Osteoblast (primary cell): ENCODE measurements around the gene ASB3. TPM values are rescaled to one million over a fixed set of nuclear protein-coding genes. Genes with fewer than 3 reads are reported as not detected.

ENCODE experiments used
- DNase-seq: peaks from one replicate; pipeline ENCODE4 v3.0.0; 2011; ENCODE audit warnings: low spot score, mixed read lengths; ENCODE audit not compliant: insufficient read length; ENCODE audit errors: missing footprints
- H2AFZ ChIP-seq: 2 replicates; pipeline ENCODE4 v1.6.0; 2011; ENCODE audit warnings: mild to moderate bottlenecking, low read length
- H3K27ac ChIP-seq: 2 replicates; pipeline ENCODE4 v1.5.1; 2011; ENCODE audit warnings: mild to moderate bottlenecking, low read depth, low read length, moderate library complexity
- H3K27me3 ChIP-seq: 2 replicates; pipeline ENCODE4 v1.6.0; 2012; ENCODE audit warnings: mild to moderate bottlenecking, control low read depth, inconsistent platforms, low read length, moderate library complexity; ENCODE audit not compliant: insufficient read depth
- H3K36me3 ChIP-seq: 2 replicates; pipeline ENCODE4 v1.5.1; 2011; ENCODE audit warnings: mild to moderate bottlenecking, low read length, control low read depth, moderate library complexity; ENCODE audit not compliant: insufficient read depth
- H3K4me1 ChIP-seq: 2 replicates; pipeline ENCODE4 v1.5.1; 2011; ENCODE audit warnings: mild to moderate bottlenecking, low read length, control low read depth, moderate library complexity; ENCODE audit not compliant: insufficient read depth
- H3K4me2 ChIP-seq: 2 replicates; pipeline ENCODE4 v1.6.0; 2011; ENCODE audit warnings: mild to moderate bottlenecking, low read length; ENCODE audit not compliant: insufficient read depth
- H3K4me3 ChIP-seq: fragments of 200-600 bp; sonication (generic); 3 replicates; pipeline ENCODE4 v1.5.1; 2012; ENCODE audit warnings: mild to moderate bottlenecking, low read length, inconsistent platforms; ENCODE audit not compliant: insufficient read depth
- H3K79me2 ChIP-seq: 2 replicates; pipeline ENCODE4 v1.6.0; 2012; ENCODE audit warnings: mild to moderate bottlenecking, low read length, control low read depth, inconsistent platforms; ENCODE audit not compliant: insufficient read depth
- H3K9me3 ChIP-seq: 2 replicates; pipeline ENCODE4 v1.5.1; 2011; ENCODE audit warnings: low read depth, low read length, control low read depth
- H4K20me1 ChIP-seq: 2 replicates; pipeline ENCODE4 v1.6.0; 2012; ENCODE audit warnings: mild to moderate bottlenecking, low read length, control low read depth; ENCODE audit not compliant: insufficient read depth
- total RNA-seq: library from RNA; depleted of rRNA; stranded (reverse); fragments of >200 nt; gene quantifications from 2 replicates; pipeline ENCODE4 v1.2.3, GENCODE V29; 2012
- TF ChIP-seq, protein P1 (sequence below): IDR thresholded peaks from 2 replicates; pipeline ENCODE4 v1.5.1; 2011; ENCODE audit warnings: mild to moderate bottlenecking, low read depth, low read length, moderate library complexity; ENCODE audit errors: extremely low read depth

ASB3 gene
- total RNA-seq, 1 donor, result 21.4 TPM

GRCh38 chr2:53756644-53757043, 30.1 kb downstream of the ASB3 start:
- peaks cover 4% of the 10 kb centered on the region for H3K36me3 ChIP-seq
- H3K79me2 ChIP-seq, result no peaks in the 10 kb centered on the region
- TF ChIP-seq, protein P1, sequence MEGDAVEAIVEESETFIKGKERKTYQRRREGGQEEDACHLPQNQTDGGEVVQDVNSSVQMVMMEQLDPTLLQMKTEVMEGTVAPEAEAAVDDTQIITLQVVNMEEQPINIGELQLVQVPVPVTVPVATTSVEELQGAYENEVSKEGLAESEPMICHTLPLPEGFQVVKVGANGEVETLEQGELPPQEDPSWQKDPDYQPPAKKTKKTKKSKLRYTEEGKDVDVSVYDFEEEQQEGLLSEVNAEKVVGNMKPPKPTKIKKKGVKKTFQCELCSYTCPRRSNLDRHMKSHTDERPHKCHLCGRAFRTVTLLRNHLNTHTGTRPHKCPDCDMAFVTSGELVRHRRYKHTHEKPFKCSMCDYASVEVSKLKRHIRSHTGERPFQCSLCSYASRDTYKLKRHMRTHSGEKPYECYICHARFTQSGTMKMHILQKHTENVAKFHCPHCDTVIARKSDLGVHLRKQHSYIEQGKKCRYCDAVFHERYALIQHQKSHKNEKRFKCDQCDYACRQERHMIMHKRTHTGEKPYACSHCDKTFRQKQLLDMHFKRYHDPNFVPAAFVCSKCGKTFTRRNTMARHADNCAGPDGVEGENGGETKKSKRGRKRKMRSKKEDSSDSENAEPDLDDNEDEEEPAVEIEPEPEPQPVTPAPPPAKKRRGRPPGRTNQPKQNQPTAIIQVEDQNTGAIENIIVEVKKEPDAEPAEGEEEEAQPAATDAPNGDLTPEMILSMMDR, result no peak
- no peaks in the 10 kb centered on the region for H3K27me3 ChIP-seq
- peaks cover 8% of the 10 kb centered on the region for H3K4me1 ChIP-seq
- H3K4me3 ChIP-seq, result no peak overlapping the region
- no peak overlapping the region for H2AFZ ChIP-seq
- no peak for DNase-seq
- no peaks in the 10 kb centered on the region for H3K9me3 ChIP-seq
- no peaks in the 10 kb centered on the region for H4K20me1 ChIP-seq
- H3K27ac ChIP-seq, result no peak overlapping the region
- no peak overlapping the region for H3K4me2 ChIP-seq

DNA sequence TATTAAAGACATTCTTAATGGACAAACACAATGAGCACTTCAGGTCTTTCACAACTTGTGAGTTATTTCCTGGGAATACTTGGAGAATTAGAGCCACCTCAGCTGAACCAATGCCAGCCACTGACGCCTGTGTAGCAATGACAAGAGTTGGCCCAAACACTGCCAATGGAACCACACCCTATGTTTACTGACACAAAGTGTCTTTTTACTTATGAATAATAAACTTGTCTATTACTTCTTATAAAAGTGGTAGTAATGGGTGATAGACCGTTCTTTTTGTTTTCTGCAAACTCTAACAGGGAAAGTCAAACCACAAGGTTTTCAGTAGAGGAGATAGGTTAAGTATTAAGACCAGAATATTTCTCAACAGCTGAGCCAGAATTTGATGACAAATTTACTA, 31.6 kb downstream of the ASB3 start:
- H3K27me3 ChIP-seq, result no peaks in the 10 kb centered on the region
- H3K79me2 ChIP-seq, result no peaks in the 10 kb centered on the region
- H3K27ac ChIP-seq, result no peak overlapping the region
- no peaks in the 10 kb centered on the region for H4K20me1 ChIP-seq
- H2AFZ ChIP-seq, result no peak overlapping the region
- H3K4me2 ChIP-seq, result no peak overlapping the region
- H3K9me3 ChIP-seq, result no peaks in the 10 kb centered on the region
- TF ChIP-seq, protein P1, result no peak
- no peak for DNase-seq
- H3K4me3 ChIP-seq, result no peak overlapping the region
- peaks cover 12% of the 10 kb centered on the region for H3K4me1 ChIP-seq
- H3K36me3 ChIP-seq, result peaks cover 4% of the 10 kb centered on the region

DNA sequence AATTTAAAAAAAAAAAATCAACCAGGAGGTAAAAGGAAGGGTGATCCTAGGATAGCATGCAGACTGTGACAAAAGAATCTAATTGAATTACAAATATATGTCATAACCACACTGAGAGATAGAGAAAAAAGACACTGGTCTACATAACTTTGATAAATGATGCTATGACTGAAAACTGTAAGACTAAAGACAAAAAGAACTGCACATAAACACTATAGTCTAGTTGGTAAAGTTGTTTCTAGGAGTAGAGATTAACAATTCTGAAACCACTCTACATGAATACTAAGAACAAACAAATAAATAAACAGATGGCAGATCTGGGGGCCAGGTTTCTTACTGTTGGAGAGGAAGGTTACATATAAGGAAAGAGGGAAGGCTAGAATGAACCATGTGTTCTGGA, 33.7 kb downstream of the ASB3 start:
- no peak for DNase-seq
- H3K36me3 ChIP-seq, result peaks cover 4% of the 10 kb centered on the region
- H3K27me3 ChIP-seq, result no peaks in the 10 kb centered on the region
- no peak overlapping the region for H3K27ac ChIP-seq
- H3K4me1 ChIP-seq, result peaks cover 12% of the 10 kb centered on the region
- no peak overlapping the region for H3K4me3 ChIP-seq
- no peaks in the 10 kb centered on the region for H3K9me3 ChIP-seq
- H2AFZ ChIP-seq, result no peak overlapping the region
- no peaks in the 10 kb centered on the region for H4K20me1 ChIP-seq
- TF ChIP-seq, protein P1, result no peak
- H3K4me2 ChIP-seq, result no peak overlapping the region
- no peaks in the 10 kb centered on the region for H3K79me2 ChIP-seq

DNA sequence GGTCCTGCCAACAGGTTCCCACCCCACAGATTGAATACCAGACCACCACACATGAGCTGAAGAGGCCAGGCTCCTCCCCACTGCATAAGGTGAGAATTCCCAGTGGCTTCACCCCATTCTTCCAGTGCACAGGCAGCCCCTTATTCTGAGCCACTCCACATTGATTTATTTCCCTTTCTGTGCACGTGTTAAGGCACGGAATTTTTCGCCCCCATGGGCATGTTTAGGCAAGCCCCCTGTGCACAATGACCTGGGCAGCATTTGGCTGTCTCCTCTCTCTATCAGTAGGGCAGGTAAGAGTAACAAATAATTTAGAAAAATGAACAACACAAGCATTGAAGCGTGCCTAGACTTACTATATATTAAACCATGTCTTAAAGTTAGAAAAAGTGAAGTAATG, 34.4 kb downstream of the ASB3 start:
- no peak overlapping the region for H2AFZ ChIP-seq
- no peaks in the 10 kb centered on the region for H3K79me2 ChIP-seq
- H3K9me3 ChIP-seq, result no peaks in the 10 kb centered on the region
- H3K27ac ChIP-seq, result no peak overlapping the region
- H3K27me3 ChIP-seq, result no peaks in the 10 kb centered on the region
- H3K36me3 ChIP-seq, result peaks cover 4% of the 10 kb centered on the region
- no peak for DNase-seq
- no peak overlapping the region for H3K4me3 ChIP-seq
- H3K4me2 ChIP-seq, result no peak overlapping the region
- H3K4me1 ChIP-seq, result peaks cover 12% of the 10 kb centered on the region
- no peaks in the 10 kb centered on the region for H4K20me1 ChIP-seq
- TF ChIP-seq, protein P1, result no peak
